ENCODE results near the gene CDK4.
A peak's percentile ranks its signal among the peaks of the same experiment; 100 is the strongest.

The CDK4 gene

GRCh38 chr12:57741844-57742738, 10.0 kb downstream of the CDK4 start:
- peak; percentile 95 for FAIRE-seq
- no peak for TF ChIP-seq POLR2AphosphoS5 (IDR thresholded peaks at IDR 0.05; ENCODE audit: low read depth, low read length)
- TF ChIP-seq POLR2A (IDR thresholded peaks at IDR 0.05; ENCODE audit: low read depth, low read length): peak; percentile 53; the same call in 1 of the 2 replicates
- TF ChIP-seq TAF1 (IDR thresholded peaks at IDR 0.05; ENCODE audit: borderline replicate concordance, low read depth, low read length): 0 out of 2 replicates have a peak, but pooled peaks have one; percentile 16
- DNase-seq (ENCODE audit: insufficient read length): peak; percentile 72

- FAIRE-seq: no peak
- no peak for DNase-seq (ENCODE audit: insufficient read length)
- TF ChIP-seq TAF1 (IDR thresholded peaks at IDR 0.05; ENCODE audit: borderline replicate concordance, low read depth, low read length) (no peak), POLR2AphosphoS5 (IDR thresholded peaks at IDR 0.05; ENCODE audit: low read depth, low read length) (no peak), POLR2A (IDR thresholded peaks at IDR 0.05; ENCODE audit: low read depth, low read length) (no peak)
Measured at GRCh38 chr12:57741413-57741789, 10.7 kb downstream of the CDK4 start.

GRCh38 chr12:57740656-57741412, 11.3 kb downstream of the CDK4 start:
- no peak for TF ChIP-seq POLR2AphosphoS5 (IDR thresholded peaks at IDR 0.05; ENCODE audit: low read depth, low read length)
- TF ChIP-seq TAF1 (IDR thresholded peaks at IDR 0.05; ENCODE audit: borderline replicate concordance, low read depth, low read length): no peak
- TF ChIP-seq POLR2A (IDR thresholded peaks at IDR 0.05; ENCODE audit: low read depth, low read length): no peak
- peak; percentile 91 for FAIRE-seq
- peak; percentile 69 for DNase-seq (ENCODE audit: insufficient read length)

- TF ChIP-seq POLR2AphosphoS5 (IDR thresholded peaks at IDR 0.05; ENCODE audit: low read depth, low read length) (no peak), TAF1 (IDR thresholded peaks at IDR 0.05; ENCODE audit: borderline replicate concordance, low read depth, low read length) (no peak), POLR2A (IDR thresholded peaks at IDR 0.05; ENCODE audit: low read depth, low read length) (no peak)
- FAIRE-seq (no peak), DNase-seq (ENCODE audit: insufficient read length) (no peak)
Measured at GRCh38 chr12:57739914-57740538, 12.1 kb downstream of the CDK4 start.

GRCh38 chr12:57739387-57739786, 12.7 kb downstream of the CDK4 start:
- no peak for FAIRE-seq
- DNase-seq (ENCODE audit: insufficient read length): no peak
- TF ChIP-seq POLR2A (IDR thresholded peaks at IDR 0.05; ENCODE audit: low read depth, low read length) (no peak), TAF1 (IDR thresholded peaks at IDR 0.05; ENCODE audit: borderline replicate concordance, low read depth, low read length) (no peak), POLR2AphosphoS5 (IDR thresholded peaks at IDR 0.05; ENCODE audit: low read depth, low read length) (no peak)

GRCh38 chr12:57738661-57739237, 13.4 kb downstream of the CDK4 start, which contains the start of gene AGAP2:
TSS of gene AGAP2 (minus strand) at chr12:57738742. CDS start at chr12:57738246, 496 bp downstream.
- FAIRE-seq: no peak
- TF ChIP-seq TAF1 (IDR thresholded peaks at IDR 0.05; ENCODE audit: borderline replicate concordance, low read depth, low read length) (no peak), POLR2A (IDR thresholded peaks at IDR 0.05; ENCODE audit: low read depth, low read length) (no peak), POLR2AphosphoS5 (IDR thresholded peaks at IDR 0.05; ENCODE audit: low read depth, low read length) (no peak)
- no peak for DNase-seq (ENCODE audit: insufficient read length)

- DNase-seq (ENCODE audit: insufficient read length) (no peak), FAIRE-seq (no peak)
- TF ChIP-seq TAF1 (IDR thresholded peaks at IDR 0.05; ENCODE audit: borderline replicate concordance, low read depth, low read length) (no peak), POLR2AphosphoS5 (IDR thresholded peaks at IDR 0.05; ENCODE audit: low read depth, low read length) (no peak), POLR2A (IDR thresholded peaks at IDR 0.05; ENCODE audit: low read depth, low read length) (no peak)
Measured at GRCh38 chr12:57737467-57738460, 14.3 kb downstream of the CDK4 start.

- DNase-seq (ENCODE audit: insufficient read length) (no peak), FAIRE-seq (no peak)
- TF ChIP-seq POLR2AphosphoS5 (IDR thresholded peaks at IDR 0.05; ENCODE audit: low read depth, low read length): no peak
- no peak for TF ChIP-seq POLR2A (IDR thresholded peaks at IDR 0.05; ENCODE audit: low read depth, low read length)
Measured at GRCh38 chr12:57736741-57737466, 15.2 kb downstream of the CDK4 start.

GRCh38 chr12:57735952-57736740, 16.0 kb downstream of the CDK4 start:
- no peak for FAIRE-seq
- DNase-seq (ENCODE audit: insufficient read length): no peak
- TF ChIP-seq TAF1 (IDR thresholded peaks at IDR 0.05; ENCODE audit: borderline replicate concordance, low read depth, low read length) (no peak), POLR2AphosphoS5 (IDR thresholded peaks at IDR 0.05; ENCODE audit: low read depth, low read length) (no peak), POLR2A (IDR thresholded peaks at IDR 0.05; ENCODE audit: low read depth, low read length) (no peak)
